ENCODE results near the gene CNRIP1.

Gene CNRIP1

DNA sequence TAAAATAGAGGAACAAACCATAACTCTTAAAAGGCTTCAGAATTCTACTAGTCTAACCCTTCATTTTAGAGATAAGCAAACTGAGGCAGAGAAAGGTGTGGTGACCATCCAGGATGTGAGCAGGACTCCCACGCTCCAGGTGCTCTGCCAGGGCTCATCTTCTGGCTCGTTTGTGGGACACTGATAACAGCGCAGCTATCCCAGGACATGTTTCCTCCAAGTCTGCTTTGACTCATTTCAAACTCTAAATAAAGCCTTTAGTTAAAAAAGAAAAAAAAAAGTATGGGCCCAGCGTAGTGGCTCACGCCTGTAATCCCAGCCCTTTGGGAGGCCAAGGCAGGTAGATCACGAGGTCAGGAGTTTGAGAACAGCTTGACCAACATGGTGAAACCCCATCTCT, 28.4 kb downstream of the CNRIP1 start:
- DNase-seq = no peak

DNA sequence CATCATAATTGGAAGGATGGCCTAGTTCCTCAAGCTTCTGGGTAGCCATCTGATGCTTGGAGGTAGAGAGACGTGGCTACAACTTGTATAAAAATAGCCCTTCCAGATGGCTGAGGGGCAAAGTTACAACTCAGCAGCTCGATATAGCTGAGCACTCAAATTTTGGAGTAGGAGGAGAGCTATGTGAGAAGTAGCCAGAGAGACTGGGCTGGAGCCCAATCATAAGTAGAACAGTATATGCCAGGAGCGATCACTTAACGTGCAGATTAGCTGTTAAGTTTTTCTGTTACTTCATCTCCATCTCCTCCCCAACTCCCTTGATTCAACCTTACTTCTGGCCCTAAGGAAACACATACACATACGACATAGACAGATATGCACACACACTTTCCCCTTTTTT, 28.8 kb downstream of the CNRIP1 start:
- DNase-seq = no peak

DNA sequence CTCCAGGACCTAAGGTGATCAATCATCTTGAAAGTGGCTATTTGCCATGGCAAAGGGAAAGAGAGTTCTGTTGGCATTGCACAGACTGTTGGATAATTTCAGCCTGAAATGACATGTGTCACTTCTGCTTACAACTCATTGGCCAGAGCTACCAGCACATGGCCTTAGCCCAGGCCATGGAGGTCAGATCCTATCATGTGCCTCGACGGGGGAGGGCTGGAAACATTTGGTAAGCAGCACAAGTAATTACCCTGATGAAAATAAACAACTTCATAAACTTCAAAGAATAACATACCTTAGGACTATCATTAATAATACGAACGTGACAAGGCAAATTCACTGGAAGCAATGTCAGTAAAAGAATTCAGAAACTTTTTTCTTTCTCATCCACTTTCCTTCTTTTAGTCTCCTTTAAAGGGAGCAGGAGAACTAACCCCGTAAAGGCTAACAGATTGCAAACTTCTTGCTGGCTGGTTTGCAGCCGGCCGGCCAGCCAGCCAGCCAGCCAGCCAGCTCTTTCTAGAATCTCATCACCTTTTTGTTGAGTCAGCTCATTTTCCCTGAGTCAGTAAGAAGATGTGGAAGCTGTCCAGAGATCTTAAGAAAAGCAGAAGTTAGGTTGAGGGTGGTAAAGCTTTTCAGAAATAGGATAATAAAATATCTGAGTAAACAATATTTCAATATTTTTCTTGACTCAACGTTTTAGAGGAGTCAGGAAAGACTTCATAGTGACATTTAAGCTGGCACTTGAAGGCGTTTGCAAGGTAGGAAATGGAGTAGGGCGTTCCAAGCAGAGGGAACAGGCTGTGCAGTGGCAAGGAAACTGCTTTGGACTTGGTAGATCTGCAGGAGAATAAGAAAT, 31.9 kb downstream of the CNRIP1 start:
- DNase-seq = no peak

DNA sequence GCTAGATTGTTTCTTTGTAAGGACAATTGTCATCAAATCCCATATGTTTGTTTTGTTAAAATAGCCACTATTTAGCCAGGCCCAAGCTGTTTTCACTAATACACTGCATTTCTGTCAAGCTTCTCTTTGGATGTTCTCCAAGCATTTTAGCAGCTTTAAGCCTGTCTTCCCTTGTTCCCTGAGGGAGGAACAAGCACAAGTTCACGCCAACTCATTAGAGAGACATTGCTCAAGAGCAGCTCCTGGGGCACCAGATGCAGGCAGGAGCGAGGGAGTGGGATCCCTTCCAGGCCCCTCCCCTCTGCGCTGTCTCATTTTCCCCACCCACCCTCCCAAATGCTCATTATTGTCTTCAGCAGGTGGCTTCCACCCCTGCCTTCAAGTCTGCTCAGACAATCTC, 34.9 kb downstream of the CNRIP1 start:
- no peak for DNase-seq

DNA sequence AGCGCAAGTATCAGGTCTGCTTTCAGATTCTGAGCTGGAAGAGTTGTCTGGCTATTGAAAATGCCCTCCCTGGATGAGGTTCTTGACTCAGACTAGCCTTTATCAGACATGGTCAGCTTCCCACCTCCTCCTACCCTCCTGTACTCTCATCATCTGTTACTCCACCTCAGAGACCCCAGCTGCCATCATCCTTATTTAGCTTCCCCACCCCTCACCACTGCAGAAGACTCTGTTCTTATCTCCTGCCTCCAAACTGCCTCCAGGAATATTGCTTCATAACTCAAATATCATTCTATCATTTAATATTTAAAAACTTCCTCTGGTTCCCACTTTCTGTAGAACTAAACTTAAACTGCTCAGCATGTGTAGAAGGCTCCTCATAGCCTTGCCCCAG, 36.3 kb downstream of the CNRIP1 start:
- DNase-seq = no peak

DNA sequence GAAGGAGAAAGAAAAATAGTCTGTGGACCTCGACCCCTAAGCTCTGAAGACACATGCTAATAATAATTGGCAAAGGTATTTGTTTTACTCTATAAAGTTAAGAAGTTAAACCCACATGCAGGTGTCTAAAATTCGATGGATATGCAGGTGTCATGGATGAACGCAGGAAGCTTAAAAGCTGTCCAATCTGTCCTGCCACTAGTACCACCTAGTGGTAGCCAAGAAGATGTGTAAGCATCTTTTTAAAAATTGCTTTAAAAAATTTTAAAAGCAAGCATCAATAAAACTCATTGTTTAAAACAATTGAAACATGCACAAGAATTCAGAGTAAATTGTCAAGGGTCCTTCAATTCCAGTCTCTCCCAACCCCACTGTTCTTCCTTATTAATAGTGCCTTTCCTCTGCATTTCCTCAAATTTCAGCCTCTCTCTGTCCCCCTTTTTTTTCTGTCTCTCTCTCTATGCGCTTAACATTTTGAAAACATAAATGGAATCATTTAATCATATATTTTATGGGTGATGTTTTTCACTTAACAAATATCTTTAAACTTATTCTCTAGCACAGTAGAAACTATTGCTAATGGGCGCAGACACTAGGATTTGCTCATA, 36.8 kb downstream of the CNRIP1 start:
- peak; percentile 35 to 59 for DNase-seq

DNA sequence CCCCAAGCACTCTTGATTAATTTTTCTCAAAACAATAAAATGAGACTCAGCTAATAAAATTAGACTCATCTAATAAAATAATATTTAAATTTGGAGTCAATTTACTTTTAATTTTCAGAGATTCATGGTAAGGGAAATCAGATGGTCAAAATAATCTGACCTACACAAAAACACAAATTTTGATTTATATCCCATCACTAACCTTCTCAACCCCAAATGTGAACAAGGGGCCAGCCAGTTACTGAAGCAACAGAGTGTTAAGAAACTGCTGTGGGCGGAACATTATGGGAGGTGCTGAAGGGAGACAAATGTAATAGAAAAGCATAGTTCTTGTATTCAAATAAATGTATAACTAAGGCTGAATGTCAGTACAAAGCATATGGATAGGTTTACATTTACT, 39.0 kb downstream of the CNRIP1 start:
- no peak for DNase-seq

DNA sequence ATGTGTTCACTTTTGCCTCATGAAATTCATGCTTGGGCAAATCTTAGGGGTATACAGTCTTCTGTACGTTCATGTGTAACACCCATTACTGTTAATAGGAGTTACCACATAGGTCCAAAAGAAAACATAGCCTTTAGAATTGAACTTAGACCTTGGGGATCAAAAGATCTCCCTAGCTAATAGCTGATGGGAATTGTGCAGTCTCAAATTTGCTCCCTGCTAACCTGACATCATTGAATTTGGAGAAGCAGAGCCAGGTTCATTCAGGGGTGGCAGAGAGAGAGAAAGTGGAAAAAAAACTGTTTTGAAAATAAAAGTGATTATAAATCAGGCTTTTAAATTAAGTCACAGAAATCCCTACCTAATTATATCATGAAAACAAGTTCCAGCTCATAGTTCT, 39.4 kb downstream of the CNRIP1 start:
- no peak for DNase-seq

DNA sequence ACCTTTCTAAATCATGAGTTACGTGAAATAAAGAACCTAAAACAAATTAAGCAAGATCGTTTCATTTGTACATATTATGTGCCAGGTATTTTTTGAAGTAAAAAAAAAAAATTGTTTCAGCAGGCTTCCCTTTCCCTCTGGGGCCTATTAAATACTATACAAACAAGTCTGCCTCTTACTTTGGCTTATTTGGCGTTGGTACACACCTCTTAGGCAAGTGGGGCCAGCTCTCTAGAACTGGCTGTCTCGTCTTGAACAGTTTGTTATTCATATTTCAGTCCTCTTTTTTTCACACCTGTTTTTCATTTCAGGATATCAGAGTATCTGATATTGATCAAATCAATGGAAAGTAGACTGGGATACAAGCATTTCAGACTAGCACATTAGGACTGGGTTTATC, 40.1 kb downstream of the CNRIP1 start:
- DNase-seq = no peak

DNA sequence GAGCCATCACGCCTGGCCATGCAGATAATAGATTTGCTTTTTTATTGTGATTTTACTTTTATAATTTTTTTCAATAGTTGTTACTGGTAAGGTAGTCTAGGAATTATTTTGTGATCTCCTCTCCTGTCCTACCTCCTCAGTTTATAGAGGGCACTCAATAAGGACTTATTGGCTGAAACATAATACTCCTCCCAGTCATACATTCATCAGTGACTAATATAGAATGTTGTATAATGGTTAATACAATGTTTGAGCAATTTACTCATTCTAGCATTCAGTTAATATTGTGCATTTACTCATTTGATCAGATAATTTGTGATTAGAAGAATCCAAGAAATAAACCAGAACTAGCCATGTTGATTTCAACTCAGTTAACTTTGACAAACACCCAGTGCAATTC, 41.6 kb downstream of the CNRIP1 start:
- DNase-seq = no peak

DNA sequence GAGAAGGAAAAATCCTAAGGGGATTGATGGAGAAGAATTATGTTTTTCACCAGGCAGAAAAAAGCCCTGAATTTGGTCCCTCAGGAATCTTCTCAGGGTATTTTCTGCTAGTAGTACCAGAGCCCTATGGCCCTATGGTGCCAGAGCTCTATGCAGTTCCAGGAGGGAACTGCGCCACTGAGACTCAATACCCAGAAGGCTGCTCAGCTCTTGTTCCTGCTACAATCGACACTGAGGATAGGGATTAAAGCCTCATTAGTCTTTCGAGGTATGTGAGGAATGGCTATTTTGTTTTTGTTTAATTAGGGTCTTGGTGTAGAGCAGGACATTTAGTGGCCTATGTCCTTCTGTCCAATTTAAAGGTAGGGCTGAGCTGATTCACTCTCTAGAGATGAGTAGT, 45.7 kb downstream of the CNRIP1 start:
- DNase-seq = no peak

DNA sequence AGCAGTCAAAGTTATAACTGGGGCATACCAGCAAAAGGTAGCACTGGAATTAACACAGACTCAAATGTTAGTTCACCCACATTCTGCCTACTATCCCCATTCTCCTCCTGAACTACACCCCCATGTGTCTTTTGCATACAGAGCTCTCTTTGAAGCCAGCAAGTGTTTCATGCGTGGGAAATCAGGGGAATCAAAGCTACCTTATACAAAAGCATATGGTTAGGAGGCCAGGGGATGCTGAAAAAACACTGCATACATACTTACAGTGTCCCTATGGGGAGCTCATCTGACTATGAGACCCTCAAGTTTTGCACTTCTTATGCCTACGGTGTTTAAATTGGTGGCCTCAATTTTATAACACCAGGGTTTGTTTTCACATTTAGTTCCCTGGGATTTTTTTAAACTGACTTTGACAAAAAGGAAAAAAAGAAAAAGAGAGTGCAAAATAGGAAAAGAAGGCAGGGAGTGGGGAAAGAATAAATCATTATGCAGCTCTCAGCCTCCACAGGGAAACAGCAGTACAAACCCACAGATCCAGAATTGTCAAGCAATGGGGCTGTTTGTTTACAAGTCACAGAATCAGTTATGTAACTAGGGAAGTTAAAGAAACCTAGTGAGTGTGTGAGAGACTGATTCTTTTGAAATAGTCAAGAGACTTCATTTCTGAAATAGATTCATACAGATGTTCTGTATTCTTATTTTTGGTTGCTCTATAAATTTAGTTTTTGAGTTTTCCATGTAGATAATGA, 47.3 kb downstream of the CNRIP1 start:
- no peak for DNase-seq

DNA sequence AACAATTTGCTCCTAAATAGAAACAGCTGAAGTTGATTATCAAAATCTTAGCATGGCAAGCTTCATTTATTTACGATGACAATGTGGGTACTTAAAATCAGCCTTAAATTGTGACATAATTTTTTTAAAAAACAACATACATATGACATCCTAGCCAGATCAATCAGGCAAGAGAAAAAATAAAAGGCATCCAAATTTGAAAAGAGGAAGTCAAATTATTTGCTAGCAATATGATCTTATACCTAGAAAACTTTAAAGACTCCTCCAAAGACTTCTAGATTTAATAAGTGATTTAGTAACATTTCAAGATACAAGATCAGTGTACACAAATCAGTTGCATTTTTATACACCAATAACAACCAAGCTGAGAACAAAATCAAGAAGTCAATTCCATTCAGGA, 53.1 kb downstream of the CNRIP1 start:
- DNase-seq = no peak

DNA sequence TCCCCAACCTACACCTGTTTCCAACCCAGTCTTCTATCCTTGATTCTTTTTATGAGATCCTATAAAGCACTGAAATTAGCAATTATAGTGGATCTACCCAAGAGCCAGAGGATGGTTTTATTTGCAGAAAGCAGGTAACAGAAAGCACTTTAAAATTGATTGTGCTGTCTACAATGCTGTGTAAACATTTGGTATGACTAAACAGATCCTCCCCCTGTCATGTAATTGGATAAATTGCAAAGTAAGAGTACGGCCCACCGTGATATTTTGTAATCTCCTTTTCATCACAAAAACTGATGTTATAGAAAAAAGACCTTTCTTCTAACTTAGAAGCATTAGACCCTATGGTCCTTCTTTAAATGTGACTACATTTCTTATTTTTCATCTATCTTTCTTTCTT, 56.1 kb downstream of the CNRIP1 start:
- no peak for DNase-seq

DNA sequence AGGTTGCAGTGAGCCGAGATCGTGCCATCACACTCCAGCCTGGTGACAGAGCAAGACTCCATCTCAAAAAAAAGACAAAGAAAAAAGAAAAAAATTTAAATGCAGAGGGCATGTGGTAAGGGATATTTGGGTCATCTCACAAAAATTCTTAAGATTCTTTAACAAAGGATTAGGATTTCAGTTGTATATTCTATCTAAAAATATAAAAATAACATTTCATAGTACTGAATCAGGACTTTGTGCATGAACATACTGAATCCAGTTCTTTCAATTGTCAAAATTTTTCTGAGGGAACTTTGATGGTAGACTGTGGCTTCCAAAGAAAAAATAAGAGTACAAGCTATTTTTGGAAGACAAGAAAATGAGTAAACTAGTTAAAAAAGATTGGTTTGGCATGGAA, 60.9 kb downstream of the CNRIP1 start:
- DNase-seq = no peak

DNA sequence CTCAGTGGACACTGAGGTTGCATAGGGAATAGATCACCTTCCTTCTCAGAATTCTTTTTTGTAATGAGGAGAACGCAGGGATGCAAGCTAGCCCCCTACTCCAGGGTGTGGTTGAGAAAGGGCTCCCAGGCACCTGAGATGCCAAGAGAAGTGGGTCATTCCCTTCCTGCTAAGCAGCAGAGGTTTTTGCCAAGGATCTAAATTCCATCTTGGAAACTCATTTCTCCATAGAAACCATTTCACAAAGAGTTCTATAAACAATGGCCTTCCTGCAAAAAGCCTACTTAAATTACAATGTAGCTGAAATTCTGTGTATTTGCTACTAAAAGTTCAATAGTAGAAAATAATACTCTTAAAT, 63.7 kb downstream of the CNRIP1 start:
- DNase-seq = no peak

DNA sequence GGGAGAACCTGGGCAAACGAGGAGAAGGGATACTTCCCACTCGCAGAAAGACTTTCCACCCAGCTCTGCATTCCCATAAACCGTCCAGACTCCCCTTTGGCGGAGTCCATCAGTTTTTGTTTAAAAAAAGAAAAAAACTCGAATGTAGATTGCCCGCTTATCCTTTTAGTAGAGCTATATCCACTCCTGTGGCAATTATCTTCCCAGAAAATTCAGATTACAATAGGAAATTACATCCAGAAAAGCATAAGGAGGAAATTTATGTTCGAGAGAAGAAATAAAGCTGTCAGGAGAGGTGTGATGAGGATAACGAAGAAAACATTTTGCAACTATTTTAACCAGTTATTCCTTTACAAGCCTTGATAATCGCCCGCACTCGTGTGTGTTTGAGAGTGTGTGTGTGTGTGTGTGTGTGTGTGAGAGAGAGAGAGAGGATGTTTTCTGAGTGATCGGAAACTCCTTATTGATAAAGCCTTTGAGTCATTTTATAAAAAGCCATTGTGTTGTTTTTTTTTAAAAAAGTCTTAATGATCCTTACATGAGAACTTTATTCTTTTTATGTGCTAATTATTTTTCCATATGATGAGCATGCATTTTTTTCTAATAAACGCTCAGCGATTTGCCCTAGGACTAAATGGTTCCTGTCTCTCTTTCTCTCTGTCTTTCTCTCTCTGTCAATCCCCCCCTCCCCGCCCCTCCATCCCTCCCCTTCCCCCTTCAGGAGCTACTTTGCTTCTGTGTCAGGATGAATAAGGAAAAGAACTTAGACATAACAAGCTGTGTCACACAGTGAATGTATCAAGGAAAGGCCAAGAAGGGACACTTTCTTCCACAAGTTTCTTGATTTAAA, 66.3 kb downstream of the CNRIP1 start:
- DNase-seq = peak; percentile 17 to 55

DNA sequence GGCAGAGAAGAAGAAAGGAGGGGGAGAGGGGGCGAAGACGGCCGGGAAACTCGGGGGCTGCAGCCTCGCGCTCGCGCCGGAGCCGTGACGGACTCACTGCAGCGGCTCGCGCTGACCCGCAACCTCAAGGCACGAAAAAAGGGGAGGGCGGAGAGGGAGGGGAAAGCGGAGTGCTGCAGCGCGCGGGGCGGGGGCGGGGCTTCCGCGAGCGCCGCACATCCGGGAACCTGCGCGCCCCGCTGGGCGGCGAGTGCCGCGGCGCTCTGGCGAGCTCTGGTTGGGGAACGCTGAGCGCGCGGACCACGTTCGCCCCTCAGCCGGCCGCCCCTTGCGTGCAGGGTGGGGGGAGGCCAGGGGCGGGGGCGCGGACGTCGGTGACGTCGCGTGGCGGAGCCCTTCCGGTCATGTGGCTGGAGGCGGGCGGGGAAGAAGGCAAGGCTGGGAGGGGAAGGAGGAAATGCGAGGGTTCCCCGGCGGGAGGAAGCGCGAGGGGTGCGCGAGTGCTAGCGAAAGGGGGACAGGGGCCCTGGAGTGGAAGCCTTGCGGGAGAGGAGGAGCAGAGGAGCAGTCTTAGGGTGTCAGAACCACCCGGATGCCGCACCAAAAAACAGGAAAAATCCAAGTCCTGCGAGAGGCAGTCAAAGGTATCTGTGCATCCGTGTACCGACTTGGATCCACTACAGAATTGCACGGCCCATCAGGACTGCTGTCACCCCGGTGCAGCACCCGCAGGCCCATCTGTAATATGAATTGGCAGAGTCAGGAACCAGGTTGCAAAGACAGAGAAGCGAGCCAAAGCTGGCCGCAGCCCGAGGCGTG, 67.1 kb downstream of the CNRIP1 start, which contains the start of gene PPP3R1:
Gene PPP3R1 (minus strand): TSS at position 133 of the 819 bp plus-strand sequence. CDS start 405 bp downstream, outside the sequence.
- DNase-seq = peak; percentile 95 to 97

DNA sequence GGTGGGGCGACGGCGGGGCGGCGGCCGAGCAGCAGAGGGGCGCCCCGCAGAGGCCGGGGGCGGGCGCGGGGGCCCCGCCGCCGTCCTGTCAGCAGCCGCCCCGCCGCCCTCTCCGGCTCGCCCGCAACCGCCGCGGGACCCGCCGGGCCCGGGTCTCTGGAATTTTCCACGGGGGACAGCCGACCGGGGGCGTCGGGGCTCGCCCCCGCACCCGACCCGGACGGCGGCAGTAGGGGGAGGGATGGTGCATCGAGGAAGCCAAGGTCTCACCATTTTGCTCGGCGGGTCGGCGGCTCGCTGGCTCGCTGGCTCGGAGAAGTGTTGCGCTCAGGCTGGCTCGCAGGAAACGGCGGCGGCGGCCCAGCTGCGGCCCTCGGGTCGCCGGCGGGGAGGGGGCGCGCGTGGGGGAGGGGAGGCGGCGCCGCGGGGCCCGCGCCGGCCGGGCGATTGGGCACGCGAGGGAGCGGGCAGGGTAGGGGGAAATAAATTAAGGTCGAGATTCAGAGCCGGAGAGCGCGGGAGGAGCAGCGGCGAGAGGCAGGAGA, 67.8 kb downstream of the CNRIP1 start:
- DNase-seq = peak in 1 of 2 donors; percentile 29

DNA sequence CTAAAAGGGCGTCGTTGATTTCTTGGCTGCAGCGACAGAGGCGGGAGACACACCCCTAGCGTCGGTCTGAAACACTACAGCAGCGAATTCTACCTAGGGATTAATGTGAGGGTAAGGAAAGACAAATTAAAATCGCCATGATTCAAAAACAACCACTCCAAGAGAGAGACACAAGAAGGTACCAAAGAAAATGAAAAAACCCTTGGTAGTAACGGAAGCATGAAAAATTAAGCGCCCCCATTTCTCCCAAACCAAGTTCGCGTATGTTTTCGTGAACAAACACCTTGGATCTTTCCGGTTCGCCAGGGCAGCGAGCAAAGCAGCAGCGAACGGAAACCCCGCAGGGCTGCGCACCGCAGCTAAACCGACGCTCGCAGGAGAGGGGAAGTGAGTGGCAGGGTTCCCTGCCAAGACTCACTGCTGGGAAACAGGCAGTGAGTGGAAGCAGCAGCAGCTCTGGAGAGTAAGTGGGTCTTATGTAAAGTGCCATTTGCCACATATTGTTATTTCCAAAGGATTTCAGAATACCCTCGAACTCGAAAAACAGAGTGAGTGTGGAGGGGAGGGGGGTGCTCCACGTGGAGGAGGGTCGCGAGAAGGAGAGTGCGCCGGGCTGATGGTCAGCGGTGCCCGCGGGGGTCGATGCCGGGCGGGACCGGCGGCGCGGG, 68.4 kb downstream of the CNRIP1 start:
- peak; percentile 85 to 88 for DNase-seq

DNA sequence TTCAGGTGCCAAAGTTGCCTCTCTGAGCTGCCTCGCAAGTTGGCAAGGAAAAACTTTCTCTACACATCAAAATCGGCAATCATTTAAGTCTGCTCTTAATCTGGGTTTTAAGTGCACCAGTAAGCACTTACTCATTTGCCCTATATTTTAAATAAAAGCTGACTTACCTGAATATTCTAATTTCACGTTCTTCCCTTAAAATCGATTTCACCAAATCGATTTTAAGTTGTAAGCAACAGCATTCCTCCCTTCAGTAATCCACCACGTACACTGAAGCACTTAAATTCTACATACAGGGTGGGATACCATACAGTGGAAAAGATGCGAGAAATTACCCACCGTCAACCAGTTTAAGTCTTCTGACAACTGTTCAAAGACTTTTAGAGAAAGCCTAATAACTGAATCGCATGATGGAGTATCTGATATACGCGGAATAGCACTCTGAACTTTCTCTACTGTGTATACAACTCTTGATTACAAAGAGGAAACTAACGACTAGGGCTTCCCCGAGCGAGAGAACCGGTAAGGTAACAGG, 69.0 kb downstream of the CNRIP1 start:
- DNase-seq = no peak

Measured in CD4-positive, alpha-beta T cell treated with Interleukin-1 beta for 1 hour (primary cell).